HCT116 (cell line): Measurements from ENCODE around the gene RPIA. TPM values are rescaled to one million over a fixed set of nuclear protein-coding genes. Genes with fewer than 3 reads are reported as not detected.
A peak's percentile ranks its signal among the peaks of the same experiment; 100 is the strongest.

Experiments
- ATAC-seq: fragments of 200-7000 bp; cut with Tn5 transposase; 2 replicates; pipeline ENCODE4 v1.9.1; 2020; ENCODE audit warnings: mild to moderate bottlenecking, moderate library complexity
- BruUV-seq: library from RNA; stranded (reverse); fragments of 400-500 nt; replicated peaks from 2 replicates; lab custom pipeline; 2021; lab: Mats Ljungman, UMichigan
- CTCF ChIA-PET: fragments of 300-600 bp; sonication (Branson Sonifier 250); formaldehyde crosslinking; loops from one replicate; lab custom pipeline; 2021; ENCODE audit warnings: antibody characterized with exemption; lab: Charles Lee
- POLR2A ChIA-PET: fragments of 300-600, 350-600 bp; sonication (Branson Sonifier 250); formaldehyde crosslinking; loops from one replicate; lab custom pipeline; 2021; ENCODE audit warnings: antibody characterized with exemption; lab: Charles Lee
- RAD21 ChIA-PET, 2 experiments: fragments of 300-600 bp; sonication (Branson Sonifier 250); formaldehyde crosslinking; loops; one replicate each; lab custom pipeline; 2023; ENCODE audit warnings: low total read pairs in 2 of 2; ENCODE audit not compliant: uncharacterized antibody in 2 of 2, unreplicated experiment in 2 of 2, low non-redundant PET in 1 of 2; lab: Charles Lee
- DNase-seq: peaks from one replicate; pipeline ENCODE4 v3.0.0-alpha.2; 2010; ENCODE audit warnings: low read depth, low spot score
- H2AFZ ChIP-seq: fragments of 200-600 bp; shearing (Covaris generic), sonication (generic); 2 replicates; pipeline ENCODE4 v1.6.1; 2017; ENCODE audit warnings: low read depth, mixed run types, mixed read lengths, antibody characterized with exemption, low read length; ENCODE audit not compliant: poor library complexity, severe bottlenecking
- H3K27ac ChIP-seq: 2 replicates; pipeline ENCODE4 v1.5.1; 2012; ENCODE audit warnings: low read depth, low read length
- H3K27me3 ChIP-seq: fragments of 200-600 bp; sonication (generic); 2 replicates; pipeline ENCODE4 v1.6.1; 2016; ENCODE audit warnings: mixed run types, low read length, mixed read lengths; ENCODE audit not compliant: insufficient read depth
- H3K36me3 ChIP-seq, 2 experiments: fragments of 200-500 bp in 1 of 2; fragments of 200-600 bp in 1 of 2; sonication (Bioruptor generic) in 1 of 2; sonication (generic) in 1 of 2; 2 replicates each; pipeline versions ENCODE4 v1.5.1 to v1.6.1; 2014 to 2016; ENCODE audit warnings: low read length in 2 of 2, inconsistent platforms in 1 of 2, mixed read lengths in 1 of 2, mixed run types in 1 of 2; ENCODE audit not compliant: insufficient read depth in 2 of 2, control insufficient read depth in 1 of 2
- H3K4me1 ChIP-seq, 2 experiments: fragments of 200-600 bp in 1 of 2; sonication (generic) in 1 of 2; 2 replicates each; pipeline versions ENCODE4 v1.5.1 to v1.6.1; 2012 to 2017; ENCODE audit warnings: low read length in 2 of 2, inconsistent platforms in 1 of 2, mild to moderate bottlenecking in 1 of 2, mixed read lengths in 1 of 2, mixed run types in 1 of 2, moderate library complexity in 1 of 2; ENCODE audit not compliant: insufficient read depth in 2 of 2, control insufficient read depth in 1 of 2
- H3K4me2 ChIP-seq: fragments of 200-600 bp; sonication (generic); 2 replicates; pipeline ENCODE4 v1.6.1; 2017; ENCODE audit warnings: mixed run types, low read length, mixed read lengths
- H3K4me3 ChIP-seq, 2 experiments: fragments of 200-600 bp in 1 of 2; sonication (generic) in 1 of 2; replicated peaks in 1 of 2; 2 replicates each; pipeline ENCODE4 v1.5.1; 2011 to 2016; ENCODE audit warnings: low read length in 2 of 2, control low read depth in 1 of 2, low read depth in 1 of 2, mild to moderate bottlenecking in 1 of 2, mixed read lengths in 1 of 2, mixed run types in 1 of 2
- H3K79me2 ChIP-seq: fragments of 200-600 bp; sonication (generic); 2 replicates; pipeline ENCODE4 v1.6.1; 2017; ENCODE audit warnings: mild to moderate bottlenecking, mixed run types, low read length, moderate library complexity, mixed read lengths; ENCODE audit not compliant: insufficient read depth
- H3K9ac ChIP-seq: fragments of 200-600 bp; sonication (generic); 2 replicates; pipeline ENCODE4 v1.6.1; 2016; ENCODE audit warnings: low read length, mixed read lengths
- H3K9me2 ChIP-seq: fragments of 200-600 bp; sonication (generic), shearing (Covaris generic); 2 replicates; pipeline ENCODE4 v1.6.1; 2017; ENCODE audit warnings: mixed run types, mild to moderate bottlenecking, moderate library complexity; ENCODE audit not compliant: insufficient read depth
- H3K9me3 ChIP-seq, 2 experiments: fragments of 200-500 bp in 1 of 2; fragments of 200-600 bp in 1 of 2; sonication (Bioruptor generic) in 1 of 2; sonication (generic) in 1 of 2; 2 replicates each; pipeline ENCODE4 v1.6.1; 2014 to 2017; ENCODE audit warnings: low read length in 2 of 2, mixed read lengths in 2 of 2, inconsistent platforms in 1 of 2, low read depth in 1 of 2, mild to moderate bottlenecking in 1 of 2, mixed run types in 1 of 2, moderate library complexity in 1 of 2; ENCODE audit not compliant: control insufficient read depth in 1 of 2, insufficient read depth in 1 of 2
- H4K20me1 ChIP-seq: fragments of 200-600 bp; sonication (generic), shearing (Covaris generic); 2 replicates; pipeline ENCODE4 v1.6.1; 2017; ENCODE audit warnings: mixed run types, mild to moderate bottlenecking, moderate library complexity; ENCODE audit not compliant: insufficient read depth
- CBX3 ChIP-seq: IDR thresholded peaks from 2 replicates; pipeline ENCODE4 v1.6.1; 2012; ENCODE audit warnings: low read depth
- CEBPB ChIP-seq: IDR thresholded peaks from 2 replicates; pipeline ENCODE4 v1.6.1; 2012; ENCODE audit warnings: low read depth
- FOSL1 ChIP-seq: IDR thresholded peaks from 2 replicates; pipeline ENCODE4 v1.6.1; 2012; ENCODE audit warnings: low read depth
- JUND ChIP-seq: IDR thresholded peaks from 2 replicates; pipeline ENCODE4 v1.6.1; 2012
- MAX ChIP-seq: IDR thresholded peaks from 2 replicates; pipeline ENCODE4 v1.6.1; 2012
- POLR2AphosphoS5 ChIP-seq: IDR thresholded peaks from 2 replicates; pipeline ENCODE4 v1.6.1; 2011; ENCODE audit warnings: mild to moderate bottlenecking, low read depth, low read length, moderate library complexity
- RAD21 ChIP-seq: IDR thresholded peaks from 2 replicates; pipeline ENCODE4 v1.6.1; 2012; ENCODE audit warnings: low read depth, mild to moderate bottlenecking
- SIN3A ChIP-seq: IDR thresholded peaks from 2 replicates; pipeline ENCODE4 v1.6.1; 2012; ENCODE audit warnings: low read depth
- SP1 ChIP-seq: IDR thresholded peaks from 2 replicates; pipeline ENCODE4 v1.6.1; 2012; ENCODE audit warnings: low read depth
- ZBTB33 ChIP-seq: IDR thresholded peaks from 2 replicates; pipeline ENCODE4 v1.6.1; 2011; ENCODE audit warnings: mild to moderate bottlenecking, low read length, moderate library complexity; ENCODE audit not compliant: insufficient replicate concordance; ENCODE audit errors: extremely low read depth
- ZNF274 ChIP-seq: fragments of 200-500 bp; sonication (Bioruptor generic); IDR thresholded peaks from 2 replicates; pipeline ENCODE4 v1.6.1; 2014; ENCODE audit warnings: mild to moderate bottlenecking, low read depth, low read length, inconsistent platforms
- intact Hi-C: fragments of 100-400 bp; cut with micrococcal nuclease; formaldehyde crosslinking; loops from 2 replicates; pipeline ENCODE4 v1.10.0; 2022
- total RNA-seq: library from RNA; stranded (reverse); gene quantifications from one replicate; pipeline ENCODE4 v1.2.1, GENCODE V29; 2021; ENCODE audit not compliant: unreplicated experiment

RPIA gene
- total RNA-seq, 1 experiment from 2014 or later: 43.3 TPM

DNA sequence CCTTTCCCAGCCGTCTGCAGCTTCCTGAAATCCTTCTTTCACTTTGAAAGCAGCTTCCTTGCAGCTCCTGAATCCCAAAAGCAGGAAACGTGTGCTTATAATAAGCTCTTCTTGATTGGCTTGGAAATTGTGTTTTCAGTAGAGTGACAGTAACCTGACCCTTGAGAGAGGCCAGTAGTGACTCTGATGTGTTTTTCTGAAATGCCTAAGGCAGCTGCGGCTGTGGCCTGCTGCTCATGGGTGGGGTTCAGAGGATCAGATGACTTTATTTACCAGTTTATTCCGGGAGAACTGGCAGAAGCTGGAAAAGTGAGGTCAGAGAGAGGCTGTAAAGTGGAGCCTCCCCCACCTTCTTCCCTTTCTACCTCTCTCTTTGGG, 31.9 kb upstream of the RPIA start:
- ChIA-PET RAD21 (no interaction called here), CTCF (interaction anchor here (1.8 kb wide), 1 partner anchor 10 kb away, joined by 12 read pairs; no protein-coding TSS in a partner anchor), POLR2A (interaction anchor here (2.1 kb wide), 1 partner anchor 13 kb away, joined by 6 read pairs; no protein-coding TSS in a partner anchor)
- no peaks in the 10 kb centered on the region for H3K36me3 ChIP-seq
- no peaks in the 10 kb centered on the region for H3K9me2 ChIP-seq
- TF ChIP-seq SP1 (peak; percentile 24; the same call in 1 of the 2 replicates), ZNF274 (no peak), SIN3A (no peak)
- no peaks in the 10 kb centered on the region for H4K20me1 ChIP-seq
- H3K4me2 ChIP-seq: peak overlapping the region; percentile 26
- no peak overlapping the region for H3K9ac ChIP-seq
- peaks cover 0 to 11% of the 10 kb centered on the region in 2 experiments; a peak in 1 of 4 replicates for H3K4me1 ChIP-seq
- no peaks in the 10 kb centered on the region for H3K9me3 ChIP-seq
- no TSS peak for BruUV-seq
- H3K27me3 ChIP-seq: no peaks in the 10 kb centered on the region
- DNase-seq (no peak), ATAC-seq (peak; percentile 59)
- no peak overlapping the region for H3K4me3 ChIP-seq
- H3K79me2 ChIP-seq: no peaks in the 10 kb centered on the region
- H2AFZ ChIP-seq: no peak overlapping the region
- intact Hi-C loops: no loop called here
- no peak overlapping the region for H3K27ac ChIP-seq

- no peak overlapping the region for H3K27ac ChIP-seq
- H3K4me3 ChIP-seq: no peak overlapping the region
- RAD21 ChIA-PET: no interaction called here
- POLR2A ChIA-PET: no interaction called here
- H4K20me1 ChIP-seq: no peaks in the 10 kb centered on the region
- no peaks in the 10 kb centered on the region for H3K79me2 ChIP-seq
- no peaks in the 10 kb centered on the region for H3K9me3 ChIP-seq
- no peaks in the 10 kb centered on the region for H3K36me3 ChIP-seq
- no peak for ATAC-seq
- intact Hi-C loops: no loop called here
- H3K9ac ChIP-seq: no peak overlapping the region
- no peaks in the 10 kb centered on the region for H3K9me2 ChIP-seq
- CTCF ChIA-PET: interaction anchor here (1.8 kb wide), 1 partner anchor 9 kb away, joined by 12 read pairs; no protein-coding TSS in a partner anchor
- no peaks in the 10 kb centered on the region for H3K27me3 ChIP-seq
- TF ChIP-seq CBX3 (no peak), CEBPB (no peak), JUND (no peak), FOSL1 (no peak), SIN3A (no peak), ZNF274 (no peak), RAD21 (no peak), POLR2AphosphoS5 (no peak), ZBTB33 (no peak), MAX (no peak)
- TF ChIP-seq, all 23 proteins: peak for 0
- H3K4me1 ChIP-seq: peaks cover 0 to 11% of the 10 kb centered on the region in 2 experiments; a peak in 1 of 4 replicates
- no peak overlapping the region for H3K4me2 ChIP-seq
- DNase-seq: no peak
- H2AFZ ChIP-seq: no peak overlapping the region
- BruUV-seq: no TSS peak
These were observed 30.9 kb upstream of the RPIA start for GRCh38 chr2:88660622-88661021.
